ENCODE results near the gene DDR1. TPM values are rescaled to one million over a fixed set of nuclear protein-coding genes. Genes with fewer than 3 reads are reported as not detected.

DDR1 gene
- total and polyA plus RNA-seq, 2 donors from 2014 or later: 95.8 to 362 TPM

GRCh38 chr6:30836431-30836866 is 47.9 kb upstream of the DDR1 start:
- no peak for FAIRE-seq
- Histone ChIP-seq H3K36me3 (ENCODE audit: control insufficient read depth in 2 of 3, insufficient read depth in 3 of 3, low read length in 3 of 3) (no peaks in the 10 kb centered on the region), H3K9me3 (ENCODE audit: control insufficient read depth in 2 of 3, insufficient read depth in 1 of 3, low read length in 3 of 3) (no peaks in the 10 kb centered on the region), H3K27ac (ENCODE audit: low read depth in 2 of 2, low read length in 2 of 2) (no peak overlapping the region), H3K4me1 (ENCODE audit: control insufficient read depth in 2 of 3, insufficient read depth in 2 of 3, low read depth in 1 of 3, low read length in 3 of 3) (peaks cover 0 to 6% (median 0%) of the 10 kb centered on the region in 3 donors), H3K9ac (ENCODE audit: low read length in 3 of 3) (no peak overlapping the region), H3K27me3 (ENCODE audit: control insufficient read depth, insufficient read depth, low read length) (no peaks in the 10 kb centered on the region), H3K4me3 (ENCODE audit: low read length in 3 of 3) (no peak overlapping the region)
- DNase-seq: peak in 3 of 5 donors; percentile 53 to 87 (median 82)
- intact Hi-C loops (cut with DNase I): no loop called here
- TF ChIP-seq CTCF (IDR thresholded peaks at IDR 0.05; ENCODE audit: borderline replicate concordance, extremely low read depth, insufficient read depth): no peak

GRCh38 chr6:30836957-30837356 is 47.4 kb upstream of the DDR1 start:
- no peak for DNase-seq
- no peak for TF ChIP-seq CTCF (IDR thresholded peaks at IDR 0.05; ENCODE audit: borderline replicate concordance, extremely low read depth, insufficient read depth)
- intact Hi-C loops (cut with DNase I): no loop called here

GRCh38 chr6:30837432-30837831 is 46.9 kb upstream of the DDR1 start:
- DNase-seq: no peak
- intact Hi-C loops (cut with DNase I): no loop called here

More at GRCh38 chr6:30836957-30837356, 47.4 kb upstream of the DDR1 start:
- Histone ChIP-seq H3K27ac (ENCODE audit: low read depth in 2 of 2, low read length in 2 of 2) (no peak overlapping the region), H3K36me3 (ENCODE audit: control insufficient read depth in 2 of 3, insufficient read depth in 3 of 3, low read length in 3 of 3) (no peaks in the 10 kb centered on the region), H3K4me1 (ENCODE audit: control insufficient read depth in 2 of 3, insufficient read depth in 2 of 3, low read depth in 1 of 3, low read length in 3 of 3) (peaks cover 0 to 9% (median 4%) of the 10 kb centered on the region in 3 donors), H3K4me3 (ENCODE audit: low read length in 3 of 3) (no peak overlapping the region), H3K9me3 (ENCODE audit: control insufficient read depth in 2 of 3, insufficient read depth in 1 of 3, low read length in 3 of 3) (no peaks in the 10 kb centered on the region), H3K27me3 (ENCODE audit: control insufficient read depth, insufficient read depth, low read length) (no peaks in the 10 kb centered on the region), H3K9ac (ENCODE audit: low read length in 3 of 3) (no peak overlapping the region)
- no peak for FAIRE-seq

More at GRCh38 chr6:30837432-30837831, 46.9 kb upstream of the DDR1 start:
- no peak overlapping the region for H3K27ac ChIP-seq (ENCODE audit: low read depth in 2 of 2, low read length in 2 of 2)
- H3K9me3 ChIP-seq (ENCODE audit: control insufficient read depth in 2 of 3, insufficient read depth in 1 of 3, low read length in 3 of 3): no peaks in the 10 kb centered on the region
- H3K4me3 ChIP-seq (ENCODE audit: low read length in 3 of 3): no peak overlapping the region
- no peak for TF ChIP-seq CTCF (IDR thresholded peaks at IDR 0.05; ENCODE audit: borderline replicate concordance, extremely low read depth, insufficient read depth)
- no peaks in the 10 kb centered on the region for H3K36me3 ChIP-seq (ENCODE audit: control insufficient read depth in 2 of 3, insufficient read depth in 3 of 3, low read length in 3 of 3)
- no peaks in the 10 kb centered on the region for H3K27me3 ChIP-seq (ENCODE audit: control insufficient read depth, insufficient read depth, low read length)
- H3K4me1 ChIP-seq (ENCODE audit: control insufficient read depth in 2 of 3, insufficient read depth in 2 of 3, low read depth in 1 of 3, low read length in 3 of 3): peaks cover 0 to 10% (median 6%) of the 10 kb centered on the region in 3 donors
- FAIRE-seq: no peak
- no peak overlapping the region for H3K9ac ChIP-seq (ENCODE audit: low read length in 3 of 3)
